Keratinocyte (primary cell): ENCODE measurements around the gene MXRA7. TPM values are rescaled to one million over a fixed set of nuclear protein-coding genes. Genes with fewer than 3 reads are reported as not detected.
A peak's percentile ranks its signal among the peaks of the same experiment; 100 is the strongest.

Source experiments
- DNase-seq: peaks from one replicate; pipeline ENCODE4 v3.0.0-alpha.2; 2011; ENCODE audit warnings: low read depth, missing footprints, low spot score
- FAIRE-seq: peaks from 2 replicates; lab custom pipeline; 2011; peaks lifted over from hg19 to GRCh38; lab: Jason Lieb, UNC
- H2AFZ ChIP-seq: 2 replicates; pipeline ENCODE4 v1.6.0; 2012; ENCODE audit warnings: low read length, control low read depth, inconsistent platforms; ENCODE audit not compliant: control insufficient read depth
- H3K27ac ChIP-seq: 2 replicates; pipeline ENCODE4 v1.5.1; 2011; ENCODE audit warnings: low read length; ENCODE audit not compliant: control insufficient read depth, insufficient read depth
- H3K27me3 ChIP-seq: 3 replicates; pipeline ENCODE4 v1.6.0; 2011; ENCODE audit warnings: low read length; ENCODE audit not compliant: control insufficient read depth, insufficient read depth; ENCODE audit errors: extremely low read depth
- H3K36me3 ChIP-seq, 2 experiments: 2 replicates in 1 of 2; 3 replicates in 1 of 2; pipeline ENCODE4 v1.5.1; 2011; ENCODE audit warnings: low read length in 2 of 2, mild to moderate bottlenecking in 1 of 2; ENCODE audit not compliant: control insufficient read depth in 2 of 2, insufficient read depth in 2 of 2; ENCODE audit errors: extremely low read depth in 1 of 2
- H3K4me1 ChIP-seq: 3 replicates; pipeline ENCODE4 v1.5.1; 2011; ENCODE audit warnings: low read length; ENCODE audit not compliant: control insufficient read depth, insufficient read depth; ENCODE audit errors: extremely low read depth
- H3K4me2 ChIP-seq: 3 replicates; pipeline ENCODE4 v1.6.0; 2011; ENCODE audit warnings: low read depth, low read length; ENCODE audit not compliant: control insufficient read depth, insufficient read depth; ENCODE audit errors: extremely low read depth
- H3K4me3 ChIP-seq, 3 experiments: fragments of 200-600 bp in 1 of 3; sonication (generic) in 1 of 3; 2 replicates in 2 of 3; 3 replicates in 1 of 3; pipeline ENCODE4 v1.5.1; 2011 to 2016; ENCODE audit warnings: low read length in 3 of 3, mild to moderate bottlenecking in 3 of 3, control low read depth in 2 of 3, inconsistent platforms in 1 of 3, low read depth in 1 of 3, mixed read lengths in 1 of 3, mixed run types in 1 of 3, moderate library complexity in 1 of 3; ENCODE audit not compliant: control insufficient read depth in 2 of 3, insufficient read depth in 2 of 3; ENCODE audit errors: extremely low read depth in 1 of 3
- H3K79me2 ChIP-seq: 2 replicates; pipeline ENCODE4 v1.6.0; 2012; ENCODE audit warnings: low read length; ENCODE audit not compliant: control insufficient read depth, insufficient read depth
- H3K9ac ChIP-seq: 3 replicates; pipeline ENCODE4 v1.6.0; 2011; ENCODE audit warnings: low read length; ENCODE audit not compliant: control insufficient read depth, insufficient read depth; ENCODE audit errors: extremely low read depth
- H3K9me1 ChIP-seq: 3 replicates; pipeline ENCODE4 v1.6.0; 2011; ENCODE audit warnings: low read length; ENCODE audit not compliant: control insufficient read depth, insufficient read depth; ENCODE audit errors: extremely low read depth
- H3K9me3 ChIP-seq: 2 replicates; pipeline ENCODE4 v1.5.1; 2012; ENCODE audit warnings: low read depth, low read length; ENCODE audit not compliant: control insufficient read depth
- H4K20me1 ChIP-seq: 3 replicates; pipeline ENCODE4 v1.6.0; 2011; ENCODE audit warnings: low read length; ENCODE audit not compliant: control insufficient read depth, insufficient read depth; ENCODE audit errors: extremely low read depth
- EZH2 ChIP-seq: IDR thresholded peaks from one replicate; pipeline ENCODE4 v1.6.1; 2012; ENCODE audit warnings: inconsistent platforms, mild to moderate bottlenecking, low read length, moderate library complexity
- dilution Hi-C: fragments of 300-500 bp; cut with MboI; formaldehyde crosslinking; loops from one replicate; pipeline ENCODE4 v1.7.0; 2020; ENCODE audit warnings: low sequenced_read_pairs; ENCODE audit not compliant: extremely low pct_ligation_motif_present
- polyA plus RNA-seq, 5 experiments: library from polyadenylated mRNA; depleted of rRNA in 3 of 5; stranded (reverse) in 3 of 5; stranded (forward) in 1 of 5; unstranded in 1 of 5; fragments of >200 nt; gene quantifications; 1 replicate in 1 of 5; 2 replicates in 3 of 5; 3 replicates in 1 of 5; pipeline versions ENCODE4 v1.2.1 to v1.2.3, GENCODE V29; 2011 to 2012; ENCODE audit warnings: missing spikeins in 2 of 5, low read depth in 1 of 5, low replicate concordance in 1 of 5
- TF ChIP-seq, protein P1 (sequence below), 3 experiments: IDR thresholded peaks in 1 of 3; conservative IDR thresholded peaks in 1 of 3; optimal IDR thresholded peaks in 1 of 3; 2 replicates in 2 of 3; 3 replicates in 1 of 3; pipeline versions ENCODE3 to v1.5.1; 2011; ENCODE audit warnings: low read length in 3 of 3, mild to moderate bottlenecking in 3 of 3, moderate library complexity in 2 of 3, control low read depth in 1 of 3, inconsistent platforms in 1 of 3; ENCODE audit not compliant: insufficient read depth in 2 of 3; ENCODE audit errors: extremely low read depth in 1 of 3

The MXRA7 gene
- polyA plus RNA-seq, 1 donor (not counting 4 experiments of a cell fraction or from before 2014, with no cell fraction given), result 118 TPM

DNA sequence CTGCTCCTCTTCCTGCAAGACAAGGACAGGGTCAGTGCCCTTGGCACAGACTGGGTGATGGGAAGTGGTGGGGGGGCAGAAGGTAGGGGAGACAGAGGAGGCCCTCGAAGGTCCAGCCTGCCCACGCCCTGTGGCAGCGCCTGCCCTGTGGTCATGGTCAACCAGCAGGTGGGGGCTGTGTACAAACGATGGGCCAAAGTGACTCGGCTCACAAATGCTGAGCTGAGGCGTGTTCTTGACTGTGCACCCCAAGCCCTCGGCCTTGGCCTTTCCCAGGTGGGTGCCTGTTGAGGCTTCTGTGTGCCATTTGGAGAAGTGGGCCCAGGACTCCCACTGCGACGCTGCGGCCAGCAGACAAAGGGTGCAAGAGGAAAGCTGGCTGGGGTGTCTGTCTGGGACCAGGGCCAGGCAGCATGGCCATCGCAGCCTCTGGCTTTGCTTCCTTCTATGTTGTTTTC, 22.6 kb downstream of the MXRA7 start:
- TF ChIP-seq, protein P1, sequence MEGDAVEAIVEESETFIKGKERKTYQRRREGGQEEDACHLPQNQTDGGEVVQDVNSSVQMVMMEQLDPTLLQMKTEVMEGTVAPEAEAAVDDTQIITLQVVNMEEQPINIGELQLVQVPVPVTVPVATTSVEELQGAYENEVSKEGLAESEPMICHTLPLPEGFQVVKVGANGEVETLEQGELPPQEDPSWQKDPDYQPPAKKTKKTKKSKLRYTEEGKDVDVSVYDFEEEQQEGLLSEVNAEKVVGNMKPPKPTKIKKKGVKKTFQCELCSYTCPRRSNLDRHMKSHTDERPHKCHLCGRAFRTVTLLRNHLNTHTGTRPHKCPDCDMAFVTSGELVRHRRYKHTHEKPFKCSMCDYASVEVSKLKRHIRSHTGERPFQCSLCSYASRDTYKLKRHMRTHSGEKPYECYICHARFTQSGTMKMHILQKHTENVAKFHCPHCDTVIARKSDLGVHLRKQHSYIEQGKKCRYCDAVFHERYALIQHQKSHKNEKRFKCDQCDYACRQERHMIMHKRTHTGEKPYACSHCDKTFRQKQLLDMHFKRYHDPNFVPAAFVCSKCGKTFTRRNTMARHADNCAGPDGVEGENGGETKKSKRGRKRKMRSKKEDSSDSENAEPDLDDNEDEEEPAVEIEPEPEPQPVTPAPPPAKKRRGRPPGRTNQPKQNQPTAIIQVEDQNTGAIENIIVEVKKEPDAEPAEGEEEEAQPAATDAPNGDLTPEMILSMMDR (optimal IDR thresholded peaks at IDR 0.05 in 1 of 3, IDR thresholded peaks at IDR 0.05 in 1 of 3, conservative IDR thresholded peaks at IDR 0.05 in 1 of 3; ENCODE audit: extremely low read depth in 1 of 3, insufficient read depth in 2 of 3, low read length in 3 of 3), result no peak
- TF ChIP-seq EZH2, result no peak
- H4K20me1 ChIP-seq, result peaks cover 2% of the 10 kb centered on the region
- H3K9me1 ChIP-seq, result peaks cover 2% of the 10 kb centered on the region
- FAIRE-seq (no peak), DNase-seq (no peak)
- no peak overlapping the region for H2AFZ ChIP-seq
- peaks cover 13% of the 10 kb centered on the region for H3K4me1 ChIP-seq
- H3K36me3 ChIP-seq, result peaks cover 3 to 18% of the 10 kb centered on the region in 2 experiments
- H3K79me2 ChIP-seq, result peaks cover 8% of the 10 kb centered on the region
- H3K27me3 ChIP-seq, result no peaks in the 10 kb centered on the region
- H3K4me3 ChIP-seq, result no peak overlapping the region
- H3K4me2 ChIP-seq, result peak overlapping the region; percentile 60
- no peaks in the 10 kb centered on the region for H3K9me3 ChIP-seq
- dilution Hi-C loops, result no loop called here
- no peak overlapping the region for H3K27ac ChIP-seq
- H3K9ac ChIP-seq, result no peak overlapping the region

DNA sequence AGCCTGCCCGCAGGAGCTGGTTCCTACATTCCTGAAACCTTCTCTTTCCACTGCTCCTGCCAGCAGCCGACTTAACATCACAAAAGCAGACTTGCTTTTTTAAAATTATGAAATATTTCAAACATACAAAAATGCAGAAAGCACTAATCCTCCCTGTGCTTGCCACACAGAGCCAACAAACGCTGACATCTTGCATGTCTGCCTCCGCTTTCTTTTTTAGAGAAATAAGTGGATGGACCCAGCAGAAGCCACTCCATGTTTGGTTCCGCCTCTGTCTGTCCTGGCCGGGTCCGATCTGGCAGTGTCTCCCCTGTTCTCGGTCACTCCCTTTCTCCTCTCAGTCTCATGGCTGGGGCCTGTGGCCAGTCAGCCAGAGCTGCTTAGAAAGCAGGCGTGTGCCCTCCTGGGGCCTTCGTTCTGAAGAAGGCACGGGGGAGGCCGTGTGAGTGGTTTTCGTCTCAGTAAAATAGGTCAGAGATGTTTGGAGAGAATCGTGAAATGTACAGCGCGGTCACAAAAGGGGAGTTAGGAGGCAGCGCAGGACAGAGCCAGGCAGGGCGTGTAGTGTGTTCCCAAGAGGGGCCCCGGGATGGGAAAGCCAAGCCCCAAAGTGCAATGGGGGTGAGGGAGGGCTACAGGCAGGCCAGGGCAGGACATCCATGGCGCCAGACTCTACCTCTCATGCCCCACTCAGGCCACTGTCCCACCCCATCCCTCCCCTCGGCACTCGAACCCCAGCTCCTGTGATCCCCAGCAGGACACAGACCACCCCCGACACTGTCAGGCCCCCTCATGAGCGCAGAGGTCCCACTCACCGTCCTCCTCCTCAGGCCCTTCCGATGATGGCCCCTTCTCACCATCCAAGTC, 23.2 kb downstream of the MXRA7 start:
- Histone ChIP-seq H4K20me1 (peaks cover 2% of the 10 kb centered on the region), H3K9me1 (peaks cover 2% of the 10 kb centered on the region), H3K9me3 (no peaks in the 10 kb centered on the region), H3K4me3 (no peak overlapping the region), H3K79me2 (peaks cover 8% of the 10 kb centered on the region), H3K9ac (no peak overlapping the region), H3K27me3 (no peaks in the 10 kb centered on the region), H2AFZ (no peak overlapping the region), H3K36me3 (peaks cover 3 to 20% of the 10 kb centered on the region in 2 experiments), H3K4me1 (peaks cover 13% of the 10 kb centered on the region), H3K4me2 (no peak overlapping the region), H3K27ac (no peak overlapping the region)
- FAIRE-seq (no peak), DNase-seq (no peak)
- TF ChIP-seq EZH2, result no peak
- TF ChIP-seq, protein P1 (optimal IDR thresholded peaks at IDR 0.05 in 1 of 3, IDR thresholded peaks at IDR 0.05 in 1 of 3, conservative IDR thresholded peaks at IDR 0.05 in 1 of 3; ENCODE audit: extremely low read depth in 1 of 3, insufficient read depth in 2 of 3, low read length in 3 of 3), result no peak
- dilution Hi-C loops, result no loop called here
